Measurements from ENCODE around the gene RNF167. TPM values are rescaled to one million over a fixed set of nuclear protein-coding genes. Genes with fewer than 3 reads are reported as not detected.

The RNF167 gene
- total and polyA plus RNA-seq, 2 of the 13 experiments (the other 11 are each of a cell fraction or from before 2014, with no cell fraction given): 44.1 to 45.4 TPM

GRCh38 chr17:4950075-4950745 lies 10.1 kb downstream of the RNF167 start (continued):
- TF ChIP-seq ZBTB34 (CRISPR knock-in tag; IDR thresholded peaks at IDR 0.05): no peak
- TF ChIP-seq RAD21 (CRISPR knock-in tag; IDR thresholded peaks at IDR 0.05): no peak
- 0 out of 2 replicates have a peak, but pooled peaks have one; percentile 52 for TF ChIP-seq IKZF5 (CRISPR knock-in tag; IDR thresholded peaks at IDR 0.05)
- no peak for TF ChIP-seq ZKSCAN8 (CRISPR knock-in tag; IDR thresholded peaks at IDR 0.05; ENCODE audit: borderline replicate concordance)
- TF ChIP-seq HNF4A (CRISPR knock-in tag; IDR thresholded peaks at IDR 0.05): no peak
- no peak for TF ChIP-seq TERF1 (CRISPR knock-in tag; IDR thresholded peaks at IDR 0.05)
- no peak; the same call in 1 of the 2 replicates for TF ChIP-seq ZNF563 (CRISPR knock-in tag; IDR thresholded peaks at IDR 0.05)
- TF ChIP-seq MAFK (conservative IDR thresholded peaks at IDR 0.05 in 1 of 2, IDR thresholded peaks at IDR 0.05 in 1 of 2; ENCODE audit: low read length in 2 of 2): no peak
- TF ChIP-seq ZNF678 (CRISPR knock-in tag; IDR thresholded peaks at IDR 0.05): no peak
- no peak for TF ChIP-seq ZNF121 (CRISPR knock-in tag; IDR thresholded peaks at IDR 0.05)
- TF ChIP-seq EEA1 (CRISPR knock-in tag; IDR thresholded peaks at IDR 0.05; ENCODE audit: borderline replicate concordance): no peak; the same call in 1 of the 2 replicates
- TF ChIP-seq ZBTB3 (CRISPR knock-in tag; IDR thresholded peaks at IDR 0.05; ENCODE audit: borderline replicate concordance, low read depth): no peak; the same call in 1 of the 2 replicates
- TF ChIP-seq ZNF451 (CRISPR knock-in tag; IDR thresholded peaks at IDR 0.05): no peak
- no peak for TF ChIP-seq TBL1XR1 (IDR thresholded peaks at IDR 0.05; ENCODE audit: borderline replicate concordance, low read length, partially characterized antibody)
- no peak for TF ChIP-seq NFIC (IDR thresholded peaks at IDR 0.05; ENCODE audit: low read length)
- TF ChIP-seq ONECUT2 (CRISPR knock-in tag; IDR thresholded peaks at IDR 0.05): no peak
- no peak for TF ChIP-seq ARID2 (CRISPR knock-in tag; IDR thresholded peaks at IDR 0.05; ENCODE audit: borderline replicate concordance)
- 0 out of 2 replicates have a peak, but pooled peaks have one; percentile 32 for TF ChIP-seq FOXJ3 (CRISPR knock-in tag; IDR thresholded peaks at IDR 0.05; ENCODE audit: borderline replicate concordance)
- no peak for TF ChIP-seq GTF3A (CRISPR knock-in tag; conservative IDR thresholded peaks at IDR 0.05)
- peak; percentile 64; the same call in 1 of the 2 replicates for TF ChIP-seq ZNF414 (CRISPR knock-in tag; IDR thresholded peaks at IDR 0.05)
- no peak for TF ChIP-seq EZH2 (conservative IDR thresholded peaks at IDR 0.05; ENCODE audit: low read depth, low read length)
- no peak for TF ChIP-seq ZNF552 (CRISPR knock-in tag; IDR thresholded peaks at IDR 0.05; ENCODE audit: borderline replicate concordance)
- peak; percentile 15; the same call in 1 of the 2 replicates for TF ChIP-seq MYPOP (CRISPR knock-in tag; IDR thresholded peaks at IDR 0.05)
- no peak for TF ChIP-seq HHEX (CRISPR knock-in tag; IDR thresholded peaks at IDR 0.05)
- TF ChIP-seq DNMT3B (CRISPR knock-in tag; conservative IDR thresholded peaks at IDR 0.05): no peak
- TF ChIP-seq TSC22D2 (CRISPR knock-in tag; IDR thresholded peaks at IDR 0.05; ENCODE audit: borderline replicate concordance): no peak

All from HepG2 (cell line).